OCI-LY1 (cell line): Measurements from ENCODE around the gene ZFC3H1.

Experiments
- H2AFZ ChIP-seq: fragments of 200-600 bp; sonication (generic), shearing (Covaris generic); 2 replicates; pipeline ENCODE4 v1.6.0; 2014; ENCODE audit warnings: antibody characterized with exemption, mild to moderate bottlenecking, low read length
- H3F3A ChIP-seq: fragments of 200-600 bp; sonication (generic), shearing (Covaris generic); 2 replicates; pipeline ENCODE4 v1.6.0; 2014; ENCODE audit warnings: mild to moderate bottlenecking, antibody characterized with exemption, low read length, moderate library complexity; ENCODE audit not compliant: insufficient read depth
- H3K27ac ChIP-seq: fragments of 200-600 bp; sonication (generic); 2 replicates; pipeline ENCODE4 v1.5.1; 2014; ENCODE audit warnings: low read length, mixed run types, mild to moderate bottlenecking, low read depth; ENCODE audit not compliant: poor library complexity, severe bottlenecking
- H3K27me3 ChIP-seq: fragments of 200-600 bp; sonication (generic); 2 replicates; pipeline ENCODE4 v1.6.0; 2014; ENCODE audit warnings: antibody characterized with exemption, mild to moderate bottlenecking, low read length, moderate library complexity; ENCODE audit not compliant: insufficient read depth
- H3K36me3 ChIP-seq: fragments of 200-600 bp; sonication (generic); 2 replicates; pipeline ENCODE4 v1.6.1; 2014; ENCODE audit warnings: mild to moderate bottlenecking, antibody characterized with exemption, low read length, moderate library complexity, mixed read lengths; ENCODE audit not compliant: insufficient read depth
- H3K4me1 ChIP-seq: fragments of 200-600 bp; sonication (generic); 2 replicates; pipeline ENCODE4 v1.5.1; 2014; ENCODE audit warnings: mild to moderate bottlenecking, low read length, moderate library complexity; ENCODE audit not compliant: insufficient read depth, severe bottlenecking
- H3K4me2 ChIP-seq: fragments of 200-600 bp; sonication (generic), shearing (Covaris generic); 2 replicates; pipeline ENCODE4 v1.6.1; 2014; ENCODE audit warnings: low read length
- H3K4me3 ChIP-seq: fragments of 200-600 bp; sonication (generic); 2 replicates; pipeline ENCODE4 v1.5.1; 2014; ENCODE audit warnings: low read length, low read depth, mild to moderate bottlenecking, mixed read lengths; ENCODE audit not compliant: poor library complexity, severe bottlenecking
- H3K79me2 ChIP-seq: fragments of 200-600 bp; shearing (Covaris generic); 2 replicates; pipeline ENCODE4 v1.6.1; 2016; ENCODE audit warnings: mixed run types, low read length, mixed read lengths; ENCODE audit not compliant: insufficient read depth
- H3K9ac ChIP-seq: fragments of 200-600 bp; sonication (generic), shearing (Covaris generic); 2 replicates; pipeline ENCODE4 v1.6.1; 2014; ENCODE audit warnings: mild to moderate bottlenecking, low read length, mixed read lengths
- H3K9me2 ChIP-seq: fragments of 200-600 bp; sonication (generic), shearing (Covaris generic); 2 replicates; pipeline ENCODE4 v1.6.1; 2014; ENCODE audit warnings: low read depth, mild to moderate bottlenecking, low read length, mixed read lengths
- H3K9me3 ChIP-seq: fragments of 200-600 bp; shearing (Covaris generic); 2 replicates; pipeline ENCODE4 v1.6.1; 2014; ENCODE audit warnings: low read length, mixed read lengths
- H4K20me1 ChIP-seq: fragments of 200-600 bp; sonication (generic), shearing (Covaris generic); 2 replicates; pipeline ENCODE4 v1.6.0; 2016; ENCODE audit warnings: mild to moderate bottlenecking, low read length; ENCODE audit not compliant: insufficient read depth
- EZH2 ChIP-seq: fragments of 200-600 bp; sonication (generic), shearing (Covaris generic); IDR thresholded peaks from 2 replicates; pipeline ENCODE4 v1.8.0; 2017; ENCODE audit warnings: borderline replicate concordance, mixed run types, mild to moderate bottlenecking, antibody characterized with exemption, low read length, moderate library complexity, mixed read lengths
- TF ChIP-seq, protein P1 (sequence below): fragments of 200-600 bp; sonication (generic), shearing (Covaris generic); IDR thresholded peaks from 2 replicates; pipeline ENCODE4 v1.5.1; 2017; ENCODE audit warnings: mild to moderate bottlenecking, antibody characterized with exemption, low read length, moderate library complexity, mixed read lengths

ZFC3H1 gene

GRCh38 chr12:71646512-71646911 lies 17.1 kb downstream of the ZFC3H1 start:
- Histone ChIP-seq H3K9me2 (no peaks in the 10 kb centered on the region), H3K4me1 (no peaks in the 10 kb centered on the region), H3K9ac (no peak overlapping the region)

DNA sequence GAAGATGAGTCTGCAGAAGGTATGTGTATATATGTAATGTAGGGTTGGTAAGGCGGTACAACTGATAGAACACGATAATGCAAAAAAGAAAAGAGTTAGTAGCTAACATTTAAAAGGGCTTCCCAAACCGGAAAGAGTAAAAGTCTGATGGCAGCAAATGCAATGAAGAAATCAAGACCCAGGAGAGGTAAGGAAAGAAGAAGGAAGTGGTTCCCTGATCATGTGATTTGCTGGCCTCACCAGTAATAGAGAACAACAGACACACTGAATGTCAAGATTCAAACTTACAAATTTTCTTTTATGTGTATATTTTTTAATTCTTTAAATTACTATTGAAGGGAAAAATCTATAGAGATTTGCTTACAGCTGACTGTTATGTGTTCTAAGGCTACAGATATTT lies 18.4 kb downstream of the ZFC3H1 start:
- no peaks in the 10 kb centered on the region for H3F3A ChIP-seq
- H3K4me3 ChIP-seq = no peak overlapping the region
- TF ChIP-seq EZH2 = no peak
- TF ChIP-seq, protein P1, sequence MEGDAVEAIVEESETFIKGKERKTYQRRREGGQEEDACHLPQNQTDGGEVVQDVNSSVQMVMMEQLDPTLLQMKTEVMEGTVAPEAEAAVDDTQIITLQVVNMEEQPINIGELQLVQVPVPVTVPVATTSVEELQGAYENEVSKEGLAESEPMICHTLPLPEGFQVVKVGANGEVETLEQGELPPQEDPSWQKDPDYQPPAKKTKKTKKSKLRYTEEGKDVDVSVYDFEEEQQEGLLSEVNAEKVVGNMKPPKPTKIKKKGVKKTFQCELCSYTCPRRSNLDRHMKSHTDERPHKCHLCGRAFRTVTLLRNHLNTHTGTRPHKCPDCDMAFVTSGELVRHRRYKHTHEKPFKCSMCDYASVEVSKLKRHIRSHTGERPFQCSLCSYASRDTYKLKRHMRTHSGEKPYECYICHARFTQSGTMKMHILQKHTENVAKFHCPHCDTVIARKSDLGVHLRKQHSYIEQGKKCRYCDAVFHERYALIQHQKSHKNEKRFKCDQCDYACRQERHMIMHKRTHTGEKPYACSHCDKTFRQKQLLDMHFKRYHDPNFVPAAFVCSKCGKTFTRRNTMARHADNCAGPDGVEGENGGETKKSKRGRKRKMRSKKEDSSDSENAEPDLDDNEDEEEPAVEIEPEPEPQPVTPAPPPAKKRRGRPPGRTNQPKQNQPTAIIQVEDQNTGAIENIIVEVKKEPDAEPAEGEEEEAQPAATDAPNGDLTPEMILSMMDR = no peak
- H3K36me3 ChIP-seq = peaks cover 84% of the 10 kb centered on the region
- H2AFZ ChIP-seq = no peak overlapping the region
- H3K4me2 ChIP-seq = no peak overlapping the region
- no peaks in the 10 kb centered on the region for H4K20me1 ChIP-seq
- no peaks in the 10 kb centered on the region for H3K9me2 ChIP-seq
- H3K9me3 ChIP-seq = no peaks in the 10 kb centered on the region
- no peaks in the 10 kb centered on the region for H3K27me3 ChIP-seq
- no peak overlapping the region for H3K9ac ChIP-seq
- H3K4me1 ChIP-seq = no peaks in the 10 kb centered on the region
- peaks cover 9% of the 10 kb centered on the region; the same call in 1 of the 2 replicates for H3K79me2 ChIP-seq
- no peak overlapping the region for H3K27ac ChIP-seq

More at GRCh38 chr12:71646512-71646911, 17.1 kb downstream of the ZFC3H1 start:
- H3K9me3 ChIP-seq = no peaks in the 10 kb centered on the region
- no peaks in the 10 kb centered on the region for H4K20me1 ChIP-seq
- H3K27ac ChIP-seq = no peak overlapping the region
- H2AFZ ChIP-seq = no peak overlapping the region
- H3F3A ChIP-seq = no peaks in the 10 kb centered on the region
- no peak for TF ChIP-seq EZH2
- TF ChIP-seq, protein P1 = no peak
- H3K4me3 ChIP-seq = no peak overlapping the region
- no peak overlapping the region for H3K4me2 ChIP-seq
- peaks cover 19% of the 10 kb centered on the region; the same call in 1 of the 2 replicates for H3K79me2 ChIP-seq
- peaks cover 85% of the 10 kb centered on the region for H3K36me3 ChIP-seq
- no peaks in the 10 kb centered on the region for H3K27me3 ChIP-seq

GRCh38 chr12:71642264-71642663 lies 21.4 kb downstream of the ZFC3H1 start:
- H3F3A ChIP-seq = no peaks in the 10 kb centered on the region; the same call in 1 of the 2 replicates
- peaks cover 83% of the 10 kb centered on the region for H3K36me3 ChIP-seq

More at GRCh38 chr12:71642264-71642663, 21.4 kb downstream of the ZFC3H1 start:
- no peaks in the 10 kb centered on the region for H3K79me2 ChIP-seq
- H3K4me2 ChIP-seq = no peak overlapping the region
- H3K4me1 ChIP-seq = no peaks in the 10 kb centered on the region
- no peaks in the 10 kb centered on the region for H3K27me3 ChIP-seq
- H3K9ac ChIP-seq = no peak overlapping the region
- H3K27ac ChIP-seq = no peak overlapping the region
- TF ChIP-seq EZH2 = no peak
- TF ChIP-seq, protein P1 = no peak
- H4K20me1 ChIP-seq = no peaks in the 10 kb centered on the region
- no peak overlapping the region for H3K4me3 ChIP-seq
- no peak overlapping the region for H2AFZ ChIP-seq
- no peaks in the 10 kb centered on the region for H3K9me3 ChIP-seq
- no peaks in the 10 kb centered on the region for H3K9me2 ChIP-seq
